Fibroblast of lung (primary cell): ENCODE results near the gene COX4I1.

ENCODE experiments used
- CTCF ChIP-seq, 2 donors: IDR thresholded peaks in 1 of 2; conservative IDR thresholded peaks in 1 of 2; 1 replicate in 1 of 2; 2 replicates in 1 of 2; pipeline ENCODE4 v1.5.1; 2011 to 2012; ENCODE audit warnings: low read length in 2 of 2, control low read depth in 1 of 2, inconsistent platforms in 1 of 2, low read depth in 1 of 2, mild to moderate bottlenecking in 1 of 2
- EZH2 ChIP-seq: IDR thresholded peaks from 2 replicates; pipeline ENCODE4 v1.5.1; 2012; ENCODE audit warnings: low read length, control low read depth, mild to moderate bottlenecking; ENCODE audit errors: missing control alignments

GRCh38 chr16:85825326-85825725 is 25.8 kb downstream of the COX4I1 start:
- no peak for TF ChIP-seq CTCF (conservative IDR thresholded peaks at IDR 0.05 in 1 of 2, IDR thresholded peaks at IDR 0.05 in 1 of 2; ENCODE audit: low read depth in 1 of 2, low read length in 2 of 2)
- TF ChIP-seq EZH2: no peak
